GM12874 (cell line): ENCODE results near the gene STN1.

Experiments
- TF ChIP-seq, protein P1 (sequence below): IDR thresholded peaks from 2 replicates; pipeline ENCODE4 v1.5.1; 2011; ENCODE audit warnings: low read depth, mild to moderate bottlenecking, control low read depth, low read length, moderate library complexity; ENCODE audit not compliant: insufficient read depth

Gene STN1

DNA sequence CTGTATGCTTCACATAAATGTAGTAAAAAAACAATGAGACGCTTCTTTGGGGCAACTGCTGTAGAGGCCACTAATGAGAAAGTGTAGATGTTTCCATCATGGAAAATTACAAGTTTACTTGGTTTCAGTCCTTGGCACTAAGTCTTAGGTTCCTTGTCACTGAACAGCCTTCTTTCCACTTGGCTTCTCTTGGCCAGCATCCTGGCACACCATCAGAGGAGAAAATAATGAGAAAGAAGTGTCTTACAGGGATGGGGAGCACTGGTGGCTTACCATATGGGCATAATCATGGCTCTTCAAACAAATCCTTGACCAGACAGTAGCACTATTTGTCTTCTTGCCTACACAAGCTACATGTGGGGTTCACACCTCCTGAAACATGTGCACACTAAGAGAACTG lies 40.1 kb downstream of the STN1 start:
- TF ChIP-seq, protein P1, sequence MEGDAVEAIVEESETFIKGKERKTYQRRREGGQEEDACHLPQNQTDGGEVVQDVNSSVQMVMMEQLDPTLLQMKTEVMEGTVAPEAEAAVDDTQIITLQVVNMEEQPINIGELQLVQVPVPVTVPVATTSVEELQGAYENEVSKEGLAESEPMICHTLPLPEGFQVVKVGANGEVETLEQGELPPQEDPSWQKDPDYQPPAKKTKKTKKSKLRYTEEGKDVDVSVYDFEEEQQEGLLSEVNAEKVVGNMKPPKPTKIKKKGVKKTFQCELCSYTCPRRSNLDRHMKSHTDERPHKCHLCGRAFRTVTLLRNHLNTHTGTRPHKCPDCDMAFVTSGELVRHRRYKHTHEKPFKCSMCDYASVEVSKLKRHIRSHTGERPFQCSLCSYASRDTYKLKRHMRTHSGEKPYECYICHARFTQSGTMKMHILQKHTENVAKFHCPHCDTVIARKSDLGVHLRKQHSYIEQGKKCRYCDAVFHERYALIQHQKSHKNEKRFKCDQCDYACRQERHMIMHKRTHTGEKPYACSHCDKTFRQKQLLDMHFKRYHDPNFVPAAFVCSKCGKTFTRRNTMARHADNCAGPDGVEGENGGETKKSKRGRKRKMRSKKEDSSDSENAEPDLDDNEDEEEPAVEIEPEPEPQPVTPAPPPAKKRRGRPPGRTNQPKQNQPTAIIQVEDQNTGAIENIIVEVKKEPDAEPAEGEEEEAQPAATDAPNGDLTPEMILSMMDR = no peak

DNA sequence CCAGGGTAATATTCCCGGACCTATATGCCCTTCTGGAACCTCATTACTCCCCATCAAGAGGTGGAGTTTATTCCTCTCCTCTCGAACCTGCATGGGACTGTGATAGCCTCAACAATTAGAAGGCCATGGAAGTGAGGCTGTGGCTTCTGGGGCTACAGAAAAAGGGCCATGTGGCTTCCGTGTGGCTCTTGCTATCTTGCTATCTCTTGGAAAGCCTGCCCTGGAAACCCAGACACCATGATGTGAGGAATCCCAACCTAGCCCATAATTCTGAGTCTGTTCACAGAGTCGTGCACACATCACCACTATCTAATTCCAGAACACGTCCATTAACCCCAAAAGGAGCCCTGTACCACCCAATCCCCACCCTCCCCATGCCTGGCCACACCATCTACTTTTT lies 41.8 kb downstream of the STN1 start:
- TF ChIP-seq, protein P1 = no peak

DNA sequence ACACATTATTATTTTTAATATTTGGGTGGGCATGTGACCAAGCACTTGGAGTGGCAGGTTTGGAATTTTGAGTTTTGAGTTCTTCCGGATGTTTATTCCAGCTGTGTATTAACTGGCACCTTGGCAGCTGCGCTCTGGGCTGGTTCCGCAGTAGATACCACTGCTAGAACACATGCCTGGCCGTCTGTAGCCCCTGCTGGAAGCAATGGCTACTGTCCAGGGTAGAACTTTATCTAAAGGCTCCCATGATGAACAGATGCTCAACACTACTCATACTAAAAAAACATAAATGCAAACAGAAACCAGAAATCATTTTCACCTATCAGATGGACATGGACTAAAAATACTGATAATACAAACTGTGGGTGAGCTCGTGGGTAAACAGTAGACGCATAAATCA lies 43.3 kb downstream of the STN1 start:
- TF ChIP-seq, protein P1 = no peak

DNA sequence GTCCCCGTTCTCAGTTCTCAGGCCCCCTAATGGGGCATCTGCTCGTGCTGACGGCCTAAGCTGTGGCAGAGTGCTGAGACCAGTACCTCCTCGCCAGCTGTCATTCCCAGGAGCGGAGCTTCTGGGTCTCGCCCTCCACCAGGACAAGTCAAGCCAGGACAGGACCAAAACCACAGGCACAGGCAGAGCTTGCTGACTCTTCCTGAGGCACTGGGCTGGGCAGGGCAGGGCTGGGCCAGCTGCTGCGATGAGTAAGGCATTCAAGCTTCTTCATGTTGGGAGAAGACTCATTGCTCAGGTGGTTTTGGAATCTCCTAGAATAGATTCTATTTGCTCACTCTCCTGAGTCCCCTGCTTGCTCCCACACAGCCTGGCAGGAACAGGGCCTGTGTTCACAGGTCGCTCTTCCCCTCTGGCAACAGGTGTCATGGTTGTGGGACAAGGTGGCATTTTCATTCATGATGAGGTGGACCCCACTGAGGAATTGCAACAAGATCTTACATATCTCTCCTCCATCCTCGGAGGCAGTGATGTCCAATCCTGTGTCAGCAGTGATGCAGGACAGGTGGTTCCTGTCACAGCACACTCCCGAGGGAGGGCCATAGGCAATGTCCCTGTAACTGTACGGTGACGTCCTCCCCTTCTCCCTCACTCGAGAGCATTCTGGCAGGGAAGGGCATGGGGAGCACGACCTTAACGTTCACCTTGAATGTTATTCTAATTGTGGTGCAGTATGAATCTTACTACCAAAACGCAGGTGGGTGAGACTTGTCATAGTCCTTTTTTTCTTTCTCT lies 45.6 kb downstream of the STN1 start:
- TF ChIP-seq, protein P1 = no peak

DNA sequence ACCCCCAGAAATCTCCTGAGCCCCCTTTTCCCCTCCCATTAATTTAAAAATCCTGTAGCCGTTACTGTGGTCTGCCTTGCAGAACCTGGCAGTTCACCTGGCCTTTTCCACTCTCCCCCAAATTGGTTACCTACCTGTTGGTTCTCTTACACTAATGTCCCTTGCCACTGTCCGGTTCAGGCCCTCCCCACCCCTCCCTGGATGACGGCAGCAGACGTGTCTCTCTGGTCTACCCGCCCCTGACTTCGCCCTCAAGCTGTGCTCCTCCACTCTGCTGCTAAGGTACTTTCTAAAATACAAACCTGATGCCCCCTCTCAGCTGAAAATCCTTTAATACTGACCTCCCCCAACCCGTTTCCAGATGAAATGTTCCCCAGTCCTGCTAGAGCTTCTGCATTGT lies 47.0 kb downstream of the STN1 start:
- TF ChIP-seq, protein P1 = no peak

DNA sequence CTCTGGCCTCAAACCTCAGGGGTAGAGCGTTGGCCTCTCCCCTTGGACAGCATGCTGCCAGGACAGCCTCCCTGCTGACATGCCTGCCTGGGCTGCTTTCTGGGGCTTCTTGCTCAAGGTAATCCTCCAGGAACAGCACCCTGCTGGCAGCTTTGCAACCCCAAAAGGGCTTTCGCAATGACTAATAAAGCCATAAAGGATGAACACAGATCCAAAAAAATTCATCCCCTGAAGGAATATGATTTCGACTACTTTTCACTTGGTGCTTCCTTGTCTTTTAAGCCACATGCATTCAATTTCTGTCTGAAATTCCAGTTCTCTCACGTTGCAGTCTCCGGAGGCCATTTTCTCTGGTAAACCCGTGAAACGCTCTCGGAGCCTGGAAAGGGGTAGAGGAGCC lies 47.5 kb downstream of the STN1 start:
- TF ChIP-seq, protein P1 = no peak

DNA sequence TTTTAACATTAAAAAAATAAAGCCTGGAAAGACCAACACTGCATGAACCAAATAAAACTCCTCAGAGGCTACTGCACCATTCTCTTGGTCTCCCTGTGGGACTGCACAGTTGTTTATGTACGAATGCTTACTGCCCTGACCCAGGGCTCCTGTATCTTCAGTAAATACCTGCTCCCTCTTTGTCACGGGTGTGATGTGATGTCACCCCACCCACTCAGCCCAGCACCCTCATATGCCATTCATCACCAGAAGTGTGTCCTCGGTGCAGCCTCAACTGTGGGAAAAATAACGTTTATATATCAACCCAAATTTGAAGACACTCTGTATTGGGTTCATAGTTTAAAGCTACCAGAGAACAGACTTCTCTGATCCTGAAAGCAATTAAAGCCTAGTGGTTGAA lies 48.6 kb downstream of the STN1 start:
- TF ChIP-seq, protein P1 = no peak

DNA sequence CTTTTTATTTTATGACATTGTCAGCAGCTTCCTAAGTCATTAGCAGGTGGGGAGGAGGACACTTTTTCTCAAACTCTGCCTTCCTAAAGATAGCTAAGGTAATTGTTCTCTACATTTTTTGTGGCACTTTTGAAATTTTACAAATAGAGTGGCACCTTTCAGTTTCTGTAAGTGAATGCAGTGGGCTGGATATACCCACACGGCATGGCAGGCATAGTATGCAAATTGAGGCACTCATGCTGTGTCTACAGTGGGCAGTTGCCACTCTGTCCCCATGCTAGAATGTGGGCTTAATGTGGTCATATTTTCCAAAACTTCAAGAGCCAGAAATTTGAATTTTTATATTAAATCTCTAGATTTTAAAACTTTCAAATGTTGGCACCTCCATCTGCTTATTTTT lies 49.8 kb downstream of the STN1 start:
- TF ChIP-seq, protein P1 = no peak
